Natural killer cell (primary cell): ENCODE data around the gene NOSTRIN. TPM values are rescaled to one million over a fixed set of nuclear protein-coding genes. Genes with fewer than 3 reads are reported as not detected.
"Not testable (repeated sequence)": the region's sequence is repeated elsewhere in the genome, so short reads cannot be mapped to it uniquely, and the experiment has no call there.

ENCODE experiments used
- ATAC-seq, 3 donors: fragments of 150-1000 bp in 2 of 3; fragments of 200-7000 bp in 1 of 3; cut with Tn5 transposase; 1 replicate in 1 of 3; 2 replicates in 2 of 3; pipeline ENCODE4 v1.10.0; 2021; ENCODE audit warnings: mild to moderate bottlenecking in 2 of 3, moderate library complexity in 2 of 3
- DNase-seq, 2 donors: peaks; one replicate each; pipeline versions ENCODE4 v3.0.0 to v3.0.0-alpha.2; 2013 to 2021; ENCODE audit warnings: mixed read lengths in 1 of 2
- H3K27ac ChIP-seq: one replicate; pipeline ENCODE4 v1.5.1; 2013; ENCODE audit warnings: mild to moderate bottlenecking, low read length
- H3K27me3 ChIP-seq: one replicate; pipeline ENCODE4 v1.6.1; 2013; ENCODE audit warnings: low read length; ENCODE audit not compliant: control insufficient read depth, insufficient read depth
- H3K36me3 ChIP-seq: one replicate; pipeline ENCODE4 v1.6.1; 2013; ENCODE audit warnings: low read length; ENCODE audit not compliant: control insufficient read depth, insufficient read depth
- H3K4me1 ChIP-seq: one replicate; pipeline ENCODE4 v1.6.1; 2013; ENCODE audit warnings: low read length; ENCODE audit not compliant: control insufficient read depth, insufficient read depth
- H3K4me3 ChIP-seq: one replicate; pipeline ENCODE4 v1.5.1; 2013; ENCODE audit warnings: low read length
- H3K9me3 ChIP-seq: one replicate; pipeline ENCODE4 v1.6.1; 2013; ENCODE audit warnings: low read length; ENCODE audit not compliant: control insufficient read depth, insufficient read depth
- H3K27ac Mint-ChIP-seq, 2 donors: one replicate each; pipeline ENCODE4 v1.8.0; 2022; ENCODE audit warnings: mild to moderate bottlenecking in 2 of 2, mixed read lengths in 2 of 2, moderate library complexity in 1 of 2
- H3K27me3 Mint-ChIP-seq, 2 donors: one replicate each; pipeline ENCODE4 v1.8.0; 2022; ENCODE audit warnings: low read depth in 2 of 2, mixed read lengths in 2 of 2
- H3K36me3 Mint-ChIP-seq: one replicate; pipeline ENCODE4 v1.8.0; 2022; ENCODE audit warnings: mixed read lengths
- H3K4me1 Mint-ChIP-seq, 2 donors: one replicate each; pipeline ENCODE4 v1.8.0; 2022; ENCODE audit warnings: mixed read lengths in 2 of 2
- H3K4me3 Mint-ChIP-seq: one replicate; pipeline ENCODE4 v1.8.0; 2022; ENCODE audit warnings: mild to moderate bottlenecking, moderate library complexity, mixed read lengths
- H3K9me3 Mint-ChIP-seq, 2 donors: one replicate each; pipeline ENCODE4 v1.8.0; 2022; ENCODE audit warnings: mixed read lengths in 2 of 2
- CTCF ChIP-seq: fragments of 200-600 bp; IDR thresholded peaks from one replicate; pipeline ENCODE4 v1.8.0; 2022; ENCODE audit warnings: antibody characterized with exemption
- WGBS: methylation state at CpG from one replicate; pipeline ENCODE4 v1.1.7; 2013; ENCODE audit warnings: missing lambda C conversion rate; ENCODE audit not compliant: insufficient coverage; 5-methylcytosine and 5-hydroxymethylcytosine counted together
- intact Hi-C: fragments of 100-400 bp; cut with micrococcal nuclease; formaldehyde crosslinking; loops from one replicate; pipeline ENCODE4 v1.14.2; 2022
- total RNA-seq, 4 donors: library from RNA; stranded (reverse); fragments of 120-200 nt in 1 of 4; gene quantifications; one replicate each; pipeline versions ENCODE4 v1.2.3 to v1.2.4, GENCODE V29; 2013 to 2022

NOSTRIN gene
- total RNA-seq, 3 donors from 2014 or later (not counting 1 experiment from before 2014, with no cell fraction given) = 0.18 TPM; not detected in 2

DNA sequence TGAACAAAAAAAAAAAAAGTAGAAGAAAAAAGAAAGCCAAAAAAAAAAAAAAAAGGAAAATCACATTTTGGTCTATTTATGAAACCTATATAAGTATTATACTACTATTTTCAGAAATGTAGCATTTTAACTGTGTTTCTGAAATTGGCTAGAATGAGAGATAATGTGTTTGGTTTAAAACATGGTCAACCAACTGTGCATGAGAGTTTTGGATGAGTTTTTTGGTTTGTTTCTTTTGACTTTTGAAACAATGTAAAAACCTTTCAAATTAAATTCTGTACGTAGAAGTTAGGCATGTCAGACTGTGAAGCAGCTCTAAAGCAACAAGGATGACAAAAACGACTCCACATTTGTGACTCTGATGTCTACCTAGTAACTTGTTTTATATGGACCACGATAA is 53.2 kb downstream of the NOSTRIN start:
- Histone ChIP-seq H3K4me1 (no peaks in the 10 kb centered on the region), H3K27ac (no peak overlapping the region), H3K27me3 (no peaks in the 10 kb centered on the region), H3K4me3 (no peak overlapping the region), H3K9me3 (no peaks in the 10 kb centered on the region), H3K36me3 (no peaks in the 10 kb centered on the region)
- Mint-ChIP-seq H3K4me3 (no peak overlapping the region), H3K27me3 (no peaks in the 10 kb centered on the region), H3K9me3 (no peaks in the 10 kb centered on the region), H3K36me3 (no peaks in the 10 kb centered on the region), H3K27ac (no peak overlapping the region), H3K4me1 (no peaks in the 10 kb centered on the region)
- ATAC-seq = no peak
- intact Hi-C loops = no loop called here
- WGBS = 98% methylated on average over 3 of the region's 3 CpGs
- TF ChIP-seq CTCF = no peak
- no peak for DNase-seq

DNA sequence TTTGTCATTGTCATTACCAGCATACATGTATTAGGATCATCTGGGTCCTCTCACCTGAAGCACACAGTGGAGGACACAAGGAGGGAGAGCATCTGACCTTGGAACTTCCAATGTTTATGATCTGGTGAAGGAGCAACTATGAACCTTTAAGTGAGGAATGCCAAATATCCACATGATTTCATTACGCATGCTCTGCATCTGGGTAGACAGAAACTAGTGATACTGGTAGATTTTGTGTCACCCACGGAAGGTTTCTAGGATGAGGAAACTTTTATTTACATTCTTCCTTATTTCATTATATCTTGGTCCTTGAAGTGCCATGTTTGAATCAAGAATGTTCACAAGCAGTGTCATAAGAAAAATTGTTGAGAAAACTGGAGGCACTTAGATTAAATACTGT is 55.7 kb downstream of the NOSTRIN start:
- Mint-ChIP-seq H3K4me3 (no peak overlapping the region), H3K27ac (no peak overlapping the region), H3K36me3 (no peaks in the 10 kb centered on the region), H3K9me3 (no peaks in the 10 kb centered on the region), H3K4me1 (no peaks in the 10 kb centered on the region), H3K27me3 (no peaks in the 10 kb centered on the region)
- H3K27ac ChIP-seq = no peak overlapping the region
- no peaks in the 10 kb centered on the region for H3K9me3 ChIP-seq
- ATAC-seq (no peak), DNase-seq (no peak)
- 100% methylated on average over 1 of the region's 2 CpGs for WGBS
- H3K4me1 ChIP-seq = no peaks in the 10 kb centered on the region
- no peak for TF ChIP-seq CTCF
- no peaks in the 10 kb centered on the region for H3K27me3 ChIP-seq
- intact Hi-C loops = no loop called here
- no peak overlapping the region for H3K4me3 ChIP-seq
- no peaks in the 10 kb centered on the region for H3K36me3 ChIP-seq

- H3K9me3 ChIP-seq, DNase-seq, H3K4me1 ChIP-seq, H3K27ac Mint-ChIP-seq, H3K27me3 Mint-ChIP-seq, H3K36me3 Mint-ChIP-seq, H3K4me1 Mint-ChIP-seq, H3K27ac ChIP-seq, intact Hi-C loops, H3K4me3 ChIP-seq, H3K36me3 ChIP-seq, H3K4me3 Mint-ChIP-seq, H3K9me3 Mint-ChIP-seq, H3K27me3 ChIP-seq, ATAC-seq: not testable (repeated sequence)
- WGBS = no CpG with 5 or more reads among the region's 1 CpG
These were observed 64.7 kb downstream of the NOSTRIN start for GRCh38 chr2:168867164-168867563.

DNA sequence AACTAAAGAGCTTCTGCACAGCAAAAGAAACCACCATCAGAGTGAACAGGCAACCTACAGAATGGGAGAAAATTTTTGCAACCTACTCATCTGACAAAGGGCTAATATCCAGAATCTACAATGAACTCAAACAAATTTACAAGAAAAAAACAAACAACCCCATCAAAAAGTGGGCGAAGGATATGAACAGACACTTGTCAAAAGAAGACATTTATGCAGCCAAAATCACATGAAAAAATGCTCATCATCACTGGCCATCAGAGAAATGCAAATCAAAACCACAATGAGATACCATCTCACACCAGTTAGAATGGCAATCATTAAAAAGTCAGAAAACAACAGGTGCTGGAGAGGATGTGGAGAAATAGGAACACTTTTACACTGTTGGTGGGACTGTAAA is 67.9 kb downstream of the NOSTRIN start:
- H3K36me3 ChIP-seq, DNase-seq, H3K9me3 Mint-ChIP-seq, H3K4me1 ChIP-seq, H3K36me3 Mint-ChIP-seq, H3K27me3 Mint-ChIP-seq, H3K4me1 Mint-ChIP-seq, H3K4me3 Mint-ChIP-seq, H3K4me3 ChIP-seq, intact Hi-C loops, ATAC-seq, H3K27ac Mint-ChIP-seq, H3K27ac ChIP-seq, H3K9me3 ChIP-seq, H3K27me3 ChIP-seq: not testable (repeated sequence)
- 100% methylated on average over 1 of the region's 1 CpG for WGBS

DNA sequence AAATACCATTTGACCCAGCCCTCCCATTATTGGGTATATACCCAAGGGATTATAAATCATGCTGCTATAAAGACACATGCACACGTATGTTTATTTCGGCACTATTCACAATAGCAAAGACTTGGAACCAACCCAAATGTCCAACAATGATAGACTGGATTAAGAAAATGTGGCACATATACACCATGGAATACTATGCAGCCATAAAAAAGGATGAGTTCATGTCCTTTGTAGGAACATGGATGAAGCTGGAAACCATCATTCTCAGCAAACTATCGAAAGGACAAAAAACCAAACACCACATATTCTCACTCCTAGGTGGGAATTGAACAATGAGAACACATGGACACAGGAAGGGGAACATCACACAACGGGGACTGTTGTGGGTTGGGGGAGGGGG is 68.4 kb downstream of the NOSTRIN start:
- H3K4me1 Mint-ChIP-seq, DNase-seq, H3K27ac Mint-ChIP-seq, H3K4me3 Mint-ChIP-seq, H3K27me3 ChIP-seq, H3K4me1 ChIP-seq, H3K27ac ChIP-seq, H3K4me3 ChIP-seq, H3K9me3 ChIP-seq, H3K9me3 Mint-ChIP-seq, H3K27me3 Mint-ChIP-seq, H3K36me3 ChIP-seq, ATAC-seq, intact Hi-C loops, H3K36me3 Mint-ChIP-seq: not testable (repeated sequence)
- 100% methylated on average over 1 of the region's 4 CpGs for WGBS
